A549 treated with DMSO at 1 μM for 4 hours (cell line): ENCODE measurements around the gene DCT. TPM values are rescaled to one million over a fixed set of nuclear protein-coding genes. Genes with fewer than 3 reads are reported as not detected.

Source experiments
- total RNA-seq: library from RNA; stranded (reverse); fragments of 200-300 nt; extraction: Qiagen RNA extraction; gene quantifications from 5 replicates; pipeline ENCODE4 v1.2.3, GENCODE V29; 2022; ENCODE audit warnings: low read depth

DCT gene
- not detected in 5 replicates for total RNA-seq

DNA sequence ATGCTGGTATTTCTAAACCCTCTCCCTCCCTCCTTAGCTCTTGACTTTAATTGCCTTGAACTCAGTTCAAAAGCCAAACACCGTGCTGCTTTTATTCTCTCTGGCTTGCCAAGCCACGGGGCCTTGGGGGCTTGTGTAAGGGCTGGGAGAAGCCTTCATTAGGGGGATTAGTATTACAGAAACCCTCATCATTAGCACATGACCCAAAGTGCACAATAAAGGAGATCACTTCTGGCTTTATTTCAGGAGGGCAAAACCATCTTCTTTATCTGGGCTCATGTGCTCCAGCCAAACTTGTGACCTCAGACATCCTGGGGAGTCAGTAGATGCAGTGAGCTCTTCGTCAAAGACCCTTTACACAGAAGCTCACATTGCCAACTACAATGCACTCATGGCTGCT is at the start of gene DCT:
DCT (minus strand) TSS at position 67 of the 400 bp plus-strand sequence. CDS start 427 bp downstream, outside the sequence.

Other genes with a start within 250 kb of the DCT start
- 8.8 to 10.4 TPM (median 9.6 TPM) in 5 replicates for gene TGDS, start 116.5 kb upstream of the DCT start, total RNA-seq
- 2.6 to 4.5 TPM (median 3.8 TPM) in 5 replicates for gene GPR180, start 122.2 kb upstream of the DCT start, total RNA-seq
- gene SOX21, start 232.9 kb upstream of the DCT start, total RNA-seq: 0.87 to 1.4 TPM (median 0.99 TPM) in 5 replicates